HG03039 (cell line): ENCODE data around the gene GPR183.
"Not testable (repeated sequence)": the region's sequence is repeated elsewhere in the genome, so short reads cannot be mapped to it uniquely, and the experiment has no call there.

Experiments used
- ATAC-seq: cut with Tn5 transposase; IDR thresholded peaks from one replicate; pipeline ENCODE4 v1.9.1; 2021; ENCODE audit warnings: mild to moderate bottlenecking, moderate library complexity; ENCODE audit not compliant: unreplicated experiment

Gene GPR183

DNA sequence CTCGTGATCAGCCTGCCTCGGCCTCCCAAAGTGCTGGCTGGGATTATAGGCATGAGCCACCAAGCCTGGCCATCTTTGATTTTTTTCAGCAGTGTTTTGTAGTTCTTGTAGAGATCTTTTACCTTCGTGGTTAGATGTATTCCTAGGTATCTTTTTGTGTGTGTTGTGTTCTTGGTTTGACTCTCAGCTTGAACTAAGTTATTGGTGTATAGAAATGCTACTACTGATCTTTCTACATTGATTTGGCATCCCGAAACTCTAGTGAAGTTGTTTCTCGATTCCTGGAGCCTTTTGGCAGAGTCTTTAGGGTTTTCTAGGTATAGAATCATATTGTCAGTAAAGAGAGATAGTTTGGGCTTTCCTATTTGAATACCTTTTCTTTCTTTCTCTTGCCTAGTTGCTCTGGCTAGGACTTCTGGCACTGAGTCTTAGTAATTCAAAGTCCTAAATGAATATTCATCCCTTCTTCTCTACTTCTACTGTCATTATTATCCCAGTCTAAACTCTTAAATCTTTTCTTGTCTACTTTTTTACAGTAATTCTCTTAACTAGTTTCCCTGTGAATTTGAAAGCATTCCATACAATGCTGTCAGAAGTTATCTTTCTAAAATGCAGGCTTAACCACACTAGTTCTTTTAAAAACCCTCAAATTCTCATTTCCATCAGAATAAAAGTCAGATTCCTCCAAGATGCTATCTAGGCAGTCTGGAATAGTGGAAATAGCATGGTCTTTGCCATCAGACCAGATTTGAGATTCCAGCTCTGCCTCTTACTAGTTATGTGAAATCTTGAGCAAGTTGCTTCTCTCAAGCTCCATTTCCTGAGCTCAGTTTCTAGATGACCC lies 56.0 kb downstream of the GPR183 start:
- no peak for ATAC-seq

DNA sequence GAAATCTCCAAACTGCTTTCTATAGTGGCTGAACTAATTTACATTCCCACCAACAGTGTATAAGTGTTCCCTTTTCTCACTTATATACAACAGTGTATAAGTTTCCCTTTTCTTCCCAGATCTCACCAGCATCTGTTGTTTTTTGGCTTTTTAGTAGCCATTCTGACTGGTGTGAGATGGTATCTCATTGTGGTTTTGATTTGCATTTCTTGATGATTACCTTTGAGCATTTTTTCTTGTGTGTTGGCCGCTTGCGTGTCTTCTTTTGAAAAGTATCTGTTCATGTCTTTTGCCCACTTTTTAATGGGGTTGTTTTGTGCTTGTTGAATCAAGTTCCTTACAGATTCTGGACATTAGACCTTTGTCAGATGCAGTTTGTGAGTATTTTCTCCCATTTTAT lies 57.6 kb downstream of the GPR183 start:
- not testable (repeated sequence) for ATAC-seq

DNA sequence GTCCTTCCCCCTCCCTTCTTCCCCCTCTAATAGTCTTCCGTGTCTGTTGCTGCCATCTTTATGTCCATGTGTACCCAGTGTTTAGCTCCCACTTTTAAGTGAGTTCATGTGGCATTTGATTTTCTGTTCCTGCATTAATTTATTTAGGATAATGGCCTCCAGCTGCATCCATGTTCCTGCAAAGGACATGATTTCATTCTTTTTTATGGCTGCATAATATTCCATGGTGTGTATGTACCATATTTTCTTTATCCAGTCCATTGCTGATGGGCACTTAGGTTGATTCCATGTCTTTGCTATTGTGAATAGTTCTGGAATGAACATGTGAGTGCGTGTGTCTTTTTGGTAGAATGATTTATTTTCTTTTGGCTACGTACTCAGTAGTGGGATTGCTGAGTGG lies 58.0 kb downstream of the GPR183 start:
- not testable (repeated sequence) for ATAC-seq

DNA sequence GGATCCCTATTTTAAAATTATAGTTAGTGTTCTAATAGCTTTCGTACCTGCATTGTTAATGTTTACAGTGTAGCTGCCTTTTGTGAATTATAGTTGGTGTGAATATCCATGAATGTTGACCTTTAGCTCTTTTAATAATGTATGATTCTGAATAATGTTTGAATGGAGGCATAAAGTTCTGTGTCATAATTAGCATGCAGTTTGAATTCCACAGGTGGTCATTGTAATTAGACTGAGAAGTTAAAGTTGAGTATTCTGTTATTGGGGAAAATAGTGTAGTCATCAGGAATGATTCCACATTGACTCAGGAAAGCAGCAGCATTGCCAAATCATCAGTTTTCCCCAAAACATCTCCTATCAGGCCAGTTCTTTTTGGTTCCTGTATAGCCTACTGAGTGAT lies 61.1 kb downstream of the GPR183 start:
- ATAC-seq, result no peak
